ENCODE measurements around the gene DGUOK.

DGUOK gene

GRCh38 chr2:73999881-74000597 is 73.4 kb downstream of the DGUOK start:
- no peak for DNase-seq

- DNase-seq, result no peak
These were observed 74.0 kb downstream of the DGUOK start for GRCh38 chr2:74000666-74001065.

- no peak for DNase-seq
These were observed 74.4 kb downstream of the DGUOK start for GRCh38 chr2:74001121-74001520.

GRCh38 chr2:74001781-74002504 is 75.3 kb downstream of the DGUOK start:
- DNase-seq, result no peak

GRCh38 chr2:74002505-74003421 is 76.1 kb downstream of the DGUOK start:
- DNase-seq, result peak; percentile 71 to 79

- DNase-seq, result peak in 1 of 2 donors; percentile 1
These were observed 77.0 kb downstream of the DGUOK start for GRCh38 chr2:74003494-74004211.

GRCh38 chr2:74004212-74005182 is 77.8 kb downstream of the DGUOK start:
- no peak for DNase-seq

- DNase-seq, result no peak
These were observed 79.1 kb downstream of the DGUOK start for GRCh38 chr2:74005786-74006185.

- no peak for DNase-seq
These were observed 79.8 kb downstream of the DGUOK start for GRCh38 chr2:74006459-74006858.

GRCh38 chr2:74007121-74007520 is 80.4 kb downstream of the DGUOK start:
- DNase-seq, result no peak

GRCh38 chr2:74007711-74008110 is 81.0 kb downstream of the DGUOK start:
- no peak for DNase-seq
